ENCODE data around the gene SYAP1. TPM values are rescaled to one million over a fixed set of nuclear protein-coding genes. Genes with fewer than 3 reads are reported as not detected.

SYAP1 gene, protein sequence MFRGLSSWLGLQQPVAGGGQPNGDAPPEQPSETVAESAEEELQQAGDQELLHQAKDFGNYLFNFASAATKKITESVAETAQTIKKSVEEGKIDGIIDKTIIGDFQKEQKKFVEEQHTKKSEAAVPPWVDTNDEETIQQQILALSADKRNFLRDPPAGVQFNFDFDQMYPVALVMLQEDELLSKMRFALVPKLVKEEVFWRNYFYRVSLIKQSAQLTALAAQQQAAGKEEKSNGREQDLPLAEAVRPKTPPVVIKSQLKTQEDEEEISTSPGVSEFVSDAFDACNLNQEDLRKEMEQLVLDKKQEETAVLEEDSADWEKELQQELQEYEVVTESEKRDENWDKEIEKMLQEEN
- total RNA-seq: 19.8 and 23.3 TPM in 2 replicates

DNA sequence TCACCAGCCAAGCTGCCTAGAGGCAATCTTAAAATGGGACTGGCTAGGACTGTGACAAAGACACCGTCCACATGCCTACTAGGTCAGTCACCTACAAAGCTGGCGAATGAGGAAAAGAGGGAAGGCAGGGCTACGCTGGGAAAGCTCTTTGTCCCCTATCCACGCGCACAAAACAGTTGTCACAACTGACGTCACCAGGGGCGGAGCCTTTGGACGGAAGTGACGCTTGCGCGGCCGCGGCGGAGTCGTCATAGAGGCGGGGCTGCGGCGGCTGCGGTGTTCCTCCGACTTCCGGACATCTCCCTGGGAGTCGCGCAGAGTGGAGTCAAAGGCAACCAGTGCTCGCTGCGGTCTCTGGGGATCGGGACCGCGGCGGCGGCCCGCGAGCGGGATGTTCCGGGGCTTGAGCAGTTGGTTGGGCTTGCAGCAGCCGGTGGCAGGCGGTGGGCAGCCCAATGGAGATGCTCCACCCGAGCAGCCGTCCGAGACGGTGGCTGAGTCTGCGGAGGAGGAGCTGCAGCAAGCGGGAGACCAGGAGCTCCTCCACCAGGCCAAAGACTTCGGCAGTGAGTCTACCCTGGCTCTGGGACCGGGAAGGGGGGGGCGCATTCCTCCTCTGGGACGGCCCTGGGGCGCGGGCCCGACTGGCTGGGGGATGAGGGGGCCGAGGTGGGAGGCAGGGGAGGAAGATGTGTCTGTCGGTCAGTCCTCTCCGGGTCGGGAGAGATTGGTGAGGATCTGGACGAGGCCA is at the start of gene SYAP1:
Gene SYAP1 (plus strand): TSS at position 279 of the 751 bp plus-strand sequence. CDS start 113 bp downstream, at position 392.

DNA sequence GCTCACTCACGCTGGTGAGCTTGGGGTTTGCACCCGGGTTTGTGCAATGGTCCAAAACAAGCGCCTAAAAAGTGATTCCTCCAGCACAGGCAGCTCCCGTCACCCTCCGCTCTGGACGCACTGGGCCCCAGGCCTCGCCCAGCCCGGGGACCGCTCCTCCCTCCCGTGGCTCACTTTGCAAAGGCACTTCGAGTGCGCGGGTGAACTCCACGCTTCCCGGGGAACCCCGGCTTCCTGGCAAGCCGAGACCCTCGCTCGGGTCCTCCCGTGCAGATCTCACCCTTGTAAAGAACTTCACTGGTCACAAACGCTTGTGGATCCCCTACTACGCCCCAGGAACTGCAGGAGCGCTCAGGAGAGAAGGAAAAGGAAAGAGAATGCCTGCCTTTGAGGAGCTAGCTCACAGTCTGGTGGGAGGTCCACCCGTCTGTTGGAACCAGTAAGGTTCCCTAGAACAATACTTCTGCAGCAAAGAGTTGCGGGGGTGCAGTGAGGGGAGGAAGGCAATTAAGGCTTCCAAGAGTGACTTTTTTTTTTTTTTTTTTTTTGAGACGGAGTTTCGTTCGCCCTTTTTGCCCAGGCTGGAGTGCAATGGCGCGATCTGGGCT is 6.8 kb upstream of the SYAP1 start, which contains the start of gene CTPS2:
Gene CTPS2 (minus strand): TSS at position 122 of the 608 bp plus-strand sequence. CDS start 9,767 bp downstream, outside the sequence.

DNA sequence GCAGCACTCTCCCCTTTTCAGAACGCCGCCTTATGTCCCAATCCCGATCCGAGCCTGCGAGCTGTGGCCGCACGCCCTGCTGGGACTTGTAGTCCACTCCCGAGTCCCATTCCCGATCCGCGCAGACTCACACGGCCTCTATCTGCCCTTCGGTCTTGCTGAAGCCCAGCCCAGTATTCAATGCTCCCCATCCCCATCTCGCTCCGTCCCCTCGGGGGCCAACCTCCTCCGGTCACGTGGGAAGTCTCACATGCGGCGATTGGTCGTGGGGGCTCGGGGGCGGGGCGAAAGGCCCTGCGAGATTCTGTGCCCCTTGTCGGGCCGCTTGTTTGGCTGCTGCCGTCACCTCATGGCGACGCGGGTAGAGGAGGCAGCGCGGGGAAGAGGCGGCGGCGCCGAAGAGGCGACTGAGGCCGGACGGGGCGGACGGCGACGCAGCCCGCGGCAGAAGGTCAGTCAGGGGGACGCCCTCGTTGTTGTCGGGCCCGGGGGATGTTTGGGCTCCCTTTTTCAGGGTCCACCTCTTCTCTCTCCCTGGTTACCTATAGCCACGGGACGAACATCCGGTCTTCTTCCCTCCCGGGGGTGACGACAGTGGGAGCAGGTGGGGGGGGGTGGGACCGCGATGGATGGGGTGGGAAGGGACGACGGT is 66.9 kb downstream of the SYAP1 start, which contains the start of gene TXLNG:
Gene TXLNG (plus strand): TSS at position 328 of the 652 bp plus-strand sequence. CDS start 22 bp downstream, at position 350.

Other genes starting within 250 kb of the SYAP1 start
- not detected in 2 replicates for gene S100G, start 69.5 kb upstream of the SYAP1 start, total RNA-seq
- 12.0 and 12.5 TPM in 2 replicates for gene CTPS2, start 6.9 kb upstream of the SYAP1 start, total RNA-seq
- gene TXLNG, start 66.9 kb downstream of the SYAP1 start, total RNA-seq: 6.5 and 7.8 TPM in 2 replicates
- 74.2 and 114 TPM in 2 replicates for gene RBBP7, start 150.8 kb downstream of the SYAP1 start, total RNA-seq
- 1.6 and 3.7 TPM in 2 replicates for gene REPS2, start 227.0 kb downstream of the SYAP1 start, total RNA-seq

Measured in mesangial cell (primary cell).